SH-SY5Y (cell line): Measurements from ENCODE around the gene PTPRG.

Source experiments
- GATA2 ChIP-seq: IDR thresholded peaks from 2 replicates; pipeline ENCODE4 v1.6.1; 2011; ENCODE audit warnings: mild to moderate bottlenecking, low read depth, low read length
- GATA3 ChIP-seq: IDR thresholded peaks from 2 replicates; pipeline ENCODE4 v1.6.1; 2011; ENCODE audit warnings: low read depth, mild to moderate bottlenecking, low read length, moderate library complexity

DNA sequence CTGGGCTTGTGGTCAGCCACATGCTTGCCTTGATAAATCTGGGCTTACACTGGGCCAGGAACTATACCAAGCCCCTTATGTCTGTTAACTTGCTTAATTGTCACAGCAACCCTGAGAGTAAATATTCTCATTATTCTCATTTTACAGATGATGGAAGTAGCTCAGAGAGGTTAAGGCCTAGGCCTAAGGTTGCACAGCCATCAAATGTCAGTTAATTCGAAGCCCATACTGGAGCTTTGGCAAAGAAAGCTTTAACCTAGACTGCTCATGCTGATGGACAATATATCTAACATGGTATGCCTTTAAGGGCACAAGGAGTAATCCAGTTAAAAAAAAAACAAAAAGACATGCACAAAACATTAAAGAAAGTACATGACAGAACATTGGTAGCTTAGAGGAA lies 591.9 kb downstream of the PTPRG start:
- TF ChIP-seq GATA2: no peak
- no peak for TF ChIP-seq GATA3
